Brain microvascular endothelial cell (primary cell): Measurements from ENCODE around the gene DGKG.
A peak's percentile ranks its signal among the peaks of the same experiment; 100 is the strongest.

Experiments
- DNase-seq: peaks from one replicate; pipeline ENCODE4 v3.0.0-alpha.2; 2020
- H3K27ac ChIP-seq: fragments of 250-450 bp; sonication (Bioruptor Pico); 2 replicates; pipeline ENCODE4 v1.5.1; 2020; ENCODE audit warnings: mild to moderate bottlenecking, moderate library complexity
- H3K27me3 ChIP-seq: fragments of 250-450 bp; sonication (Bioruptor Pico); replicated peaks from 2 replicates; pipeline ENCODE4 v1.5.1; 2020; ENCODE audit warnings: mild to moderate bottlenecking
- H3K36me3 ChIP-seq: fragments of 250-450 bp; sonication (Bioruptor Pico); replicated peaks from 2 replicates; pipeline ENCODE4 v1.5.1; 2020; ENCODE audit warnings: mild to moderate bottlenecking
- H3K4me3 ChIP-seq: 2 replicates; pipeline ENCODE4 v1.5.1; 2011; ENCODE audit warnings: low read depth, mild to moderate bottlenecking, control low read depth, low read length, moderate library complexity
- CTCF ChIP-seq: IDR thresholded peaks from 2 replicates; pipeline ENCODE4 v1.5.1; 2011; ENCODE audit warnings: low read depth, mild to moderate bottlenecking, moderate library complexity, low read length, control low read depth, inconsistent platforms; ENCODE audit errors: missing control alignments
- in situ Hi-C: cut with HindIII; loops from 2 replicates; pipeline ENCODE4 v1.10.0; 2017; ENCODE audit warnings: low sequenced_read_pairs, low pct_ligation_motif_present

Gene DGKG

GRCh38 chr3:186239321-186239720, 122.7 kb downstream of the DGKG start:
- H3K27ac ChIP-seq: no peak overlapping the region
- no peaks in the 10 kb centered on the region for H3K27me3 ChIP-seq
- H3K4me3 ChIP-seq: no peak overlapping the region
- H3K36me3 ChIP-seq: no peaks in the 10 kb centered on the region
- in situ Hi-C loops: loop anchor here (25.0 kb wide), 1 partner anchor 252 kb away; no protein-coding TSS in a partner anchor
- DNase-seq: no peak
- TF ChIP-seq CTCF: no peak

- no peak overlapping the region for H3K27ac ChIP-seq
- no peak overlapping the region for H3K4me3 ChIP-seq
- TF ChIP-seq CTCF: no peak
- H3K36me3 ChIP-seq: no peaks in the 10 kb centered on the region
- in situ Hi-C loops: loop anchor here (25.0 kb wide), 1 partner anchor 251 kb away; no protein-coding TSS in a partner anchor
- H3K27me3 ChIP-seq: no peaks in the 10 kb centered on the region
- no peak for DNase-seq
These were observed 124.1 kb downstream of the DGKG start for GRCh38 chr3:186237915-186238314.

- in situ Hi-C loops: loop anchor here (25.0 kb wide), 1 partner anchor 249 kb away; no protein-coding TSS in a partner anchor
- no peak overlapping the region for H3K4me3 ChIP-seq
- no peaks in the 10 kb centered on the region for H3K27me3 ChIP-seq
- H3K36me3 ChIP-seq: no peaks in the 10 kb centered on the region
- H3K27ac ChIP-seq: no peak overlapping the region
- peak; percentile 41 for DNase-seq
- no peak for TF ChIP-seq CTCF
These were observed 125.5 kb downstream of the DGKG start for GRCh38 chr3:186236357-186237020.

GRCh38 chr3:186235554-186235953, 126.5 kb downstream of the DGKG start:
- Histone ChIP-seq H3K27ac (no peak overlapping the region), H3K4me3 (no peak overlapping the region), H3K27me3 (no peaks in the 10 kb centered on the region), H3K36me3 (no peaks in the 10 kb centered on the region)
- in situ Hi-C loops: loop anchor here (25.0 kb wide), 1 partner anchor 248 kb away; no protein-coding TSS in a partner anchor
- DNase-seq: no peak
- no peak for TF ChIP-seq CTCF

GRCh38 chr3:186234152-186234551, 127.9 kb downstream of the DGKG start:
- H3K36me3 ChIP-seq: no peaks in the 10 kb centered on the region
- TF ChIP-seq CTCF: no peak

More at GRCh38 chr3:186234152-186234551, 127.9 kb downstream of the DGKG start:
- no peak overlapping the region for H3K4me3 ChIP-seq
- in situ Hi-C loops: loop anchor here (25.0 kb wide), 1 partner anchor 247 kb away; no protein-coding TSS in a partner anchor
- no peaks in the 10 kb centered on the region for H3K27me3 ChIP-seq
- H3K27ac ChIP-seq: no peak overlapping the region
- no peak for DNase-seq
